Stomach (tissue), 4 donors: ENCODE results near the gene EPHB6.

Experiments used
- CTCF ChIP-seq, 7 experiments: fragments of 450-650 bp in 4 of 7; fragments of 200-600 bp in 3 of 7; sonication (generic) in 3 of 7; IDR thresholded peaks; one replicate each; pipeline ENCODE4 v1.5.1; 2016 to 2019; ENCODE audit warnings: antibody characterized with exemption in 7 of 7, control low read depth in 2 of 7, mild to moderate bottlenecking in 1 of 7
- EP300 ChIP-seq: sonication (generic); formaldehyde crosslinking; IDR thresholded peaks from one replicate; pipeline ENCODE4 v1.6.1; 2017; ENCODE audit warnings: antibody characterized with exemption
- POLR2A ChIP-seq, 4 donors: fragments of 450-650 bp; IDR thresholded peaks; one replicate each; pipeline ENCODE4 v1.6.1; 2016; ENCODE audit warnings: antibody characterized with exemption in 4 of 4, control low read depth in 2 of 4, mild to moderate bottlenecking in 1 of 4, moderate library complexity in 1 of 4
- POLR2AphosphoS5 ChIP-seq, 3 donors: sonication (generic); formaldehyde crosslinking; IDR thresholded peaks; one replicate each; pipeline ENCODE4 v1.6.1; 2016; ENCODE audit warnings: antibody characterized with exemption in 3 of 3

GRCh38 chr7:142879060-142879459 is 24.2 kb downstream of the EPHB6 start:
- TF ChIP-seq CTCF (IDR thresholded peaks at IDR 0.05): no peak
- no peak for TF ChIP-seq POLR2A (IDR thresholded peaks at IDR 0.05)
- no peak for TF ChIP-seq POLR2AphosphoS5 (IDR thresholded peaks at IDR 0.05)
- TF ChIP-seq EP300: no peak
